GM10266 (cell line): ENCODE data around the gene PPARG.
"Not testable (repeated sequence)": the region's sequence is repeated elsewhere in the genome, so short reads cannot be mapped to it uniquely, and the experiment has no call there.

Experiments
- DNase-seq: peaks from one replicate; pipeline ENCODE4 v3.0.0; 2012; ENCODE audit errors: extremely low spot score
- CTCF ChIP-seq: IDR thresholded peaks from 2 replicates; pipeline ENCODE4 v1.5.1; 2012; ENCODE audit warnings: mild to moderate bottlenecking, low read depth; ENCODE audit not compliant: control insufficient read depth, insufficient read depth; ENCODE audit errors: missing control alignments

The PPARG gene

GRCh38 chr3:12452361-12453330 is 163.8 kb downstream of the PPARG start:
- TF ChIP-seq CTCF = no peak
- no peak for DNase-seq

GRCh38 chr3:12454076-12454815 is 165.4 kb downstream of the PPARG start:
- no peak for DNase-seq
- TF ChIP-seq CTCF = no peak

- no peak for TF ChIP-seq CTCF
- DNase-seq = no peak
Measured at GRCh38 chr3:12454816-12455121, 165.9 kb downstream of the PPARG start.

- no peak for DNase-seq
- TF ChIP-seq CTCF = no peak
Measured at GRCh38 chr3:12455740-12456139, 166.9 kb downstream of the PPARG start.

DNA sequence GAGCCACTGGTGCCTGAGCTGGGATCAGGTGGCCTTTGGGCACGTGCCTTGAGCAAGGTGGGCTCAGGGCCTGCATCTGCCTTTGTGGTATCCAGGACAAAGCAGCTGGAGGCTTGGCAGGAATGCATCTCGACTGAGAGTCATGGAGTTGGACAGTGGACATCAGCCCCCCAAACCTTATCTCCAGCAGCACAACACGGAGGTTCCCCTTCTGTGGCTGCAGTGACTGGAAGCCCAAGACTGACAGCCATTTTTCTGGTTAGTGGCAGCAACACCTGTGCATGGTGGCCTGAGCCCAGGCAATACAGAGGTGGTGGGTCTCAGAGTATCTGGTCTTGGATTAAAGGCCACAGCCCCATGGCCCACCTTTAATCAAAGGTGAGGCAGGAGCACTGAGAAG is 167.6 kb downstream of the PPARG start:
- TF ChIP-seq CTCF = no peak
- DNase-seq = no peak

DNA sequence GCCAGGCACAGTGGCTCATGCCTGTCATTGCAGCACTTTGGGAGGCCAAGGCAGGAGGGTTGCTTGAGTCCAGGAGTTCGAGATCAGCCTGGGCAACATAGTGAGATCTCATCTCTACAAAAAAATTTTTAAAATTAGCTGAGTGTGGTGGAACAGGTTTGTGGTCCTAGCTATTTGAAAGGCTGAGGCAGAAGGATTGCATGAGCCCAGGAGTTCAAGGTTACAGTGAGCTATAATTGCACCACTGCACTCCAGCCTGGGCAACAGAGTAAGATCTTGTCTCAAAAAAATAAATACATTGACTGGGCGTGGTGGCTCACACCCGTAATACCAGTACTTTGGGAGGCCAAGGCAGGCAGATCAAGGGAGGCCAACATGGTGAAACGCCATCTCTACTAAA is 168.5 kb downstream of the PPARG start:
- not testable (repeated sequence) for DNase-seq

DNA sequence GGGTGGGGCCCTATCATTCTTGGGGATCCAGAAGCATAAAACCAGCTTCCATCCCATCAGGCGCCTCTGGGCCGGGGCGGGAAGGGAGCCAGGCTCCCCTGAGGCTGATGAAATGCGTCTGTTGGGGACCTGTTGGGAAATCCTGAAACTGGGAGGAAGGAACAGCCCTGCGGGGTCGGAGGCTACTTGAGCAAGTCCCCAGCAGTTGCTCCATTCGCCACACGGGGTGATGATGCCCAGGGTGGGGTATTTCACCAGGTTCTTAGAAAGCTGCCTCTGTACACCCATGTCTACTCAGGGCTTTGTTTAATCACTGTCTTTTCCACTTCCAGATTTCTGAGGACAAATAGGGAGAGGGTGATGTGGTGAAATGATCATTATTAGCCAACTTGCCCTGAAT is 170.0 kb downstream of the PPARG start:
- TF ChIP-seq CTCF = no peak
- no peak for DNase-seq

GRCh38 chr3:12460127-12460526 is 171.3 kb downstream of the PPARG start:
- no peak for DNase-seq
- TF ChIP-seq CTCF = no peak
